Tibial nerve (tissue), 4 donors: ENCODE measurements around the gene NOD2.

Experiments
- CTCF ChIP-seq, 5 experiments: fragments of 200-600 bp in 3 of 5; fragments of 450-650 bp in 2 of 5; sonication (generic) in 3 of 5; IDR thresholded peaks; one replicate each; pipeline ENCODE4 v1.5.1; 2016 to 2019; ENCODE audit warnings: antibody characterized with exemption in 5 of 5, mild to moderate bottlenecking in 3 of 5, moderate library complexity in 2 of 5
- EP300 ChIP-seq, 2 donors: sonication (generic); formaldehyde crosslinking; IDR thresholded peaks; one replicate each; pipeline ENCODE4 v1.6.1; 2017; ENCODE audit warnings: antibody characterized with exemption in 2 of 2, mild to moderate bottlenecking in 1 of 2
- POLR2A ChIP-seq, 2 donors: fragments of 450-650 bp; IDR thresholded peaks; one replicate each; pipeline ENCODE4 v1.6.1; 2017; ENCODE audit warnings: antibody characterized with exemption in 2 of 2, mild to moderate bottlenecking in 2 of 2, moderate library complexity in 2 of 2

GRCh38 chr16:50667497-50668367 is 25.7 kb upstream of the NOD2 start:
- TF ChIP-seq POLR2A (IDR thresholded peaks at IDR 0.05) (no peak), CTCF (IDR thresholded peaks at IDR 0.05) (no peak), EP300 (IDR thresholded peaks at IDR 0.05) (no peak)
